ENCODE measurements around the gene SCEL.

Gene SCEL

GRCh38 chr13:77571956-77572355 lies 36.5 kb downstream of the SCEL start:
- ChIA-PET POLR2A (no interaction called here), CTCF (no interaction called here)
- Histone ChIP-seq H3K27ac (ENCODE audit: extremely low read depth, low read depth, low read length) (no peak overlapping the region), H3K9me3 (ENCODE audit: control insufficient read depth, insufficient read depth, low read depth, low read length) (no peaks in the 10 kb centered on the region), H3K36me3 (ENCODE audit: control insufficient read depth in 2 of 2, insufficient read depth in 1 of 2, low read length in 2 of 2) (no peaks in the 10 kb centered on the region), H3K4me3 (ENCODE audit: low read depth, low read length) (no peak overlapping the region), H3K4me1 (ENCODE audit: control insufficient read depth, insufficient read depth, low read length) (no peaks in the 10 kb centered on the region)
- no peak for TF ChIP-seq ZNF366 (tag by site-specific recombination; conservative IDR thresholded peaks at IDR 0.05)

- POLR2A ChIA-PET: no interaction called here
- H3K4me3 ChIP-seq (ENCODE audit: low read depth, low read length): no peak overlapping the region
These were observed 38.6 kb downstream of the SCEL start for GRCh38 chr13:77574096-77574495.

More at GRCh38 chr13:77574096-77574495, 38.6 kb downstream of the SCEL start:
- TF ChIP-seq ZBTB8A (tag by site-specific recombination; IDR thresholded peaks at IDR 0.05) (no peak), ZNF174 (tag by site-specific recombination; IDR thresholded peaks at IDR 0.05) (no peak), ZNF214 (tag by site-specific recombination; IDR thresholded peaks at IDR 0.05; ENCODE audit: borderline replicate concordance) (no peak), ZNF211 (tag by site-specific recombination; IDR thresholded peaks at IDR 0.05; ENCODE audit: low read depth) (no peak), ZNF660 (tag by site-specific recombination; IDR thresholded peaks at IDR 0.05) (no peak), ZNF23 (tag by site-specific recombination; IDR thresholded peaks at IDR 0.05; ENCODE audit: borderline replicate concordance) (no peak), MYNN (tag by site-specific recombination; IDR thresholded peaks at IDR 0.05; ENCODE audit: borderline replicate concordance) (no peak), KLF16 (tag by site-specific recombination; IDR thresholded peaks at IDR 0.05) (no peak), EGR2 (tag by site-specific recombination; IDR thresholded peaks at IDR 0.05; ENCODE audit: low read depth) (no peak), ZNF510 (tag by site-specific recombination; IDR thresholded peaks at IDR 0.05; ENCODE audit: insufficient replicate concordance) (no peak), ZNF585B (tag by site-specific recombination; IDR thresholded peaks at IDR 0.05) (no peak), ZNF391 (tag by site-specific recombination; IDR thresholded peaks at IDR 0.05; ENCODE audit: borderline replicate concordance, low read depth) (no peak), ZNF146 (tag by site-specific recombination; IDR thresholded peaks at IDR 0.05) (no peak), ZNF138 (tag by site-specific recombination; IDR thresholded peaks at IDR 0.05; ENCODE audit: borderline replicate concordance) (no peak), SP7 (tag by site-specific recombination; IDR thresholded peaks at IDR 0.05) (no peak), ZNF19 (tag by site-specific recombination; IDR thresholded peaks at IDR 0.05; ENCODE audit: low read depth) (no peak)
- TF ChIP-seq, protein P1, sequence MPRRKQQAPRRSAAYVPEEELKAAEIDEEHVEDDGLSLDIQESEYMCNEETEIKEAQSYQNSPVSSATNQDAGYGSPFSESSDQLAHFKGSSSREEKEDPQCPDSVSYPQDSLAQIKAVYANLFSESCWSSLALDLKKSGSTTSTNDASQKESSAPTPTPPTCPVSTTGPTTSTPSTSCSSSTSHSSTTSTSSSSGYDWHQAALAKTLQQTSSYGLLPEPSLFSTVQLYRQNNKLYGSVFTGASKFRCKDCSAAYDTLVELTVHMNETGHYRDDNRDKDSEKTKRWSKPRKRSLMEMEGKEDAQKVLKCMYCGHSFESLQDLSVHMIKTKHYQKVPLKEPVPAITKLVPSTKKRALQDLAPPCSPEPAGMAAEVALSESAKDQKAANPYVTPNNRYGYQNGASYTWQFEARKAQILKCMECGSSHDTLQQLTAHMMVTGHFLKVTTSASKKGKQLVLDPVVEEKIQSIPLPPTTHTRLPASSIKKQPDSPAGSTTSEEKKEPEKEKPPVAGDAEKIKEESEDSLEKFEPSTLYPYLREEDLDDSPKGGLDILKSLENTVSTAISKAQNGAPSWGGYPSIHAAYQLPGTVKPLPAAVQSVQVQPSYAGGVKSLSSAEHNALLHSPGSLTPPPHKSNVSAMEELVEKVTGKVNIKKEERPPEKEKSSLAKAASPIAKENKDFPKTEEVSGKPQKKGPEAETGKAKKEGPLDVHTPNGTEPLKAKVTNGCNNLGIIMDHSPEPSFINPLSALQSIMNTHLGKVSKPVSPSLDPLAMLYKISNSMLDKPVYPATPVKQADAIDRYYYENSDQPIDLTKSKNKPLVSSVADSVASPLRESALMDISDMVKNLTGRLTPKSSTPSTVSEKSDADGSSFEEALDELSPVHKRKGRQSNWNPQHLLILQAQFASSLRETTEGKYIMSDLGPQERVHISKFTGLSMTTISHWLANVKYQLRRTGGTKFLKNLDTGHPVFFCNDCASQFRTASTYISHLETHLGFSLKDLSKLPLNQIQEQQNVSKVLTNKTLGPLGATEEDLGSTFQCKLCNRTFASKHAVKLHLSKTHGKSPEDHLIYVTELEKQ (tag by site-specific recombination; IDR thresholded peaks at IDR 0.05; ENCODE audit: borderline replicate concordance): no peak
- TF ChIP-seq, protein P2, sequence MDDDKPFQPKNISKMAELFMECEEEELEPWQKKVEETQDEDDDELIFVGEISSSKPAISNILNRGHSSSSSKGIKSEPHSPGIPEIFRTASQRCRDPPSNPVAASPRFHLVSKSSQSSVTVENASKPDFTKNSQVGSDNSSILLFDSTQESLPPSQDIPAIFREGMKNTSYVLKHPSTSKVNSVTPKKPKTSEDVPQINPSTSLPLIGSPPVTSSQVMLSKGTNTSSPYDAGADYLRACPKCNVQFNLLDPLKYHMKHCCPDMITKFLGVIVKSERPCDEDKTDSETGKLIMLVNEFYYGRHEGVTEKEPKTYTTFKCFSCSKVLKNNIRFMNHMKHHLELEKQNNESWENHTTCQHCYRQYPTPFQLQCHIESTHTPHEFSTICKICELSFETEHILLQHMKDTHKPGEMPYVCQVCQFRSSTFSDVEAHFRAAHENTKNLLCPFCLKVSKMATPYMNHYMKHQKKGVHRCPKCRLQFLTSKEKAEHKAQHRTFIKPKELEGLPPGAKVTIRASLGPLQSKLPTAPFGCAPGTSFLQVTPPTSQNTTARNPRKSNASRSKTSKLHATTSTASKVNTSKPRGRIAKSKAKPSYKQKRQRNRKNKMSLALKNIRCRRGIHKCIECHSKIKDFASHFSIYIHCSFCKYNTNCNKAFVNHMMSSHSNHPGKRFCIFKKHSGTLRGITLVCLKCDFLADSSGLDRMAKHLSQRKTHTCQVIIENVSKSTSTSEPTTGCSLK (tag by site-specific recombination; IDR thresholded peaks at IDR 0.05): no peak
- TF ChIP-seq, protein P3, sequence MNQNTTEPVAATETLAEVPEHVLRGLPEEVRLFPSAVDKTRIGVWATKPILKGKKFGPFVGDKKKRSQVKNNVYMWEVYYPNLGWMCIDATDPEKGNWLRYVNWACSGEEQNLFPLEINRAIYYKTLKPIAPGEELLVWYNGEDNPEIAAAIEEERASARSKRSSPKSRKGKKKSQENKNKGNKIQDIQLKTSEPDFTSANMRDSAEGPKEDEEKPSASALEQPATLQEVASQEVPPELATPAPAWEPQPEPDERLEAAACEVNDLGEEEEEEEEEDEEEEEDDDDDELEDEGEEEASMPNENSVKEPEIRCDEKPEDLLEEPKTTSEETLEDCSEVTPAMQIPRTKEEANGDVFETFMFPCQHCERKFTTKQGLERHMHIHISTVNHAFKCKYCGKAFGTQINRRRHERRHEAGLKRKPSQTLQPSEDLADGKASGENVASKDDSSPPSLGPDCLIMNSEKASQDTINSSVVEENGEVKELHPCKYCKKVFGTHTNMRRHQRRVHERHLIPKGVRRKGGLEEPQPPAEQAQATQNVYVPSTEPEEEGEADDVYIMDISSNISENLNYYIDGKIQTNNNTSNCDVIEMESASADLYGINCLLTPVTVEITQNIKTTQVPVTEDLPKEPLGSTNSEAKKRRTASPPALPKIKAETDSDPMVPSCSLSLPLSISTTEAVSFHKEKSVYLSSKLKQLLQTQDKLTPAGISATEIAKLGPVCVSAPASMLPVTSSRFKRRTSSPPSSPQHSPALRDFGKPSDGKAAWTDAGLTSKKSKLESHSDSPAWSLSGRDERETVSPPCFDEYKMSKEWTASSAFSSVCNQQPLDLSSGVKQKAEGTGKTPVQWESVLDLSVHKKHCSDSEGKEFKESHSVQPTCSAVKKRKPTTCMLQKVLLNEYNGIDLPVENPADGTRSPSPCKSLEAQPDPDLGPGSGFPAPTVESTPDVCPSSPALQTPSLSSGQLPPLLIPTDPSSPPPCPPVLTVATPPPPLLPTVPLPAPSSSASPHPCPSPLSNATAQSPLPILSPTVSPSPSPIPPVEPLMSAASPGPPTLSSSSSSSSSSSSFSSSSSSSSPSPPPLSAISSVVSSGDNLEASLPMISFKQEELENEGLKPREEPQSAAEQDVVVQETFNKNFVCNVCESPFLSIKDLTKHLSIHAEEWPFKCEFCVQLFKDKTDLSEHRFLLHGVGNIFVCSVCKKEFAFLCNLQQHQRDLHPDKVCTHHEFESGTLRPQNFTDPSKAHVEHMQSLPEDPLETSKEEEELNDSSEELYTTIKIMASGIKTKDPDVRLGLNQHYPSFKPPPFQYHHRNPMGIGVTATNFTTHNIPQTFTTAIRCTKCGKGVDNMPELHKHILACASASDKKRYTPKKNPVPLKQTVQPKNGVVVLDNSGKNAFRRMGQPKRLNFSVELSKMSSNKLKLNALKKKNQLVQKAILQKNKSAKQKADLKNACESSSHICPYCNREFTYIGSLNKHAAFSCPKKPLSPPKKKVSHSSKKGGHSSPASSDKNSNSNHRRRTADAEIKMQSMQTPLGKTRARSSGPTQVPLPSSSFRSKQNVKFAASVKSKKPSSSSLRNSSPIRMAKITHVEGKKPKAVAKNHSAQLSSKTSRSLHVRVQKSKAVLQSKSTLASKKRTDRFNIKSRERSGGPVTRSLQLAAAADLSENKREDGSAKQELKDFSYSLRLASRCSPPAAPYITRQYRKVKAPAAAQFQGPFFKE (tag by site-specific recombination; IDR thresholded peaks at IDR 0.05; ENCODE audit: borderline replicate concordance): no peak
- CTCF ChIA-PET: interaction anchor here (0.6 to 1.3 kb wide), 5 partner anchors 10 to 81 kb away, joined by 3 to 6 read pairs (median 4); no protein-coding TSS in a partner anchor
- Histone ChIP-seq H3K27ac (ENCODE audit: extremely low read depth, low read depth, low read length) (no peak overlapping the region), H3K4me1 (ENCODE audit: control insufficient read depth, insufficient read depth, low read length) (no peaks in the 10 kb centered on the region), H3K36me3 (ENCODE audit: control insufficient read depth in 2 of 2, insufficient read depth in 1 of 2, low read length in 2 of 2) (no peaks in the 10 kb centered on the region), H3K9me3 (ENCODE audit: control insufficient read depth, insufficient read depth, low read depth, low read length) (no peaks in the 10 kb centered on the region)
